SKM-1 treated with dmso at 0.1 percent for 144 hours (cell line): Measurements from ENCODE around the gene DPPA3.
A peak's percentile ranks its signal among the peaks of the same experiment; 100 is the strongest.

Source experiments
- DNase-seq: peaks from one replicate; lab custom pipeline; 2025; ENCODE audit not compliant: unreplicated experiment; lab: John Stamatoyannopoulos, UW

The DPPA3 gene

DNA sequence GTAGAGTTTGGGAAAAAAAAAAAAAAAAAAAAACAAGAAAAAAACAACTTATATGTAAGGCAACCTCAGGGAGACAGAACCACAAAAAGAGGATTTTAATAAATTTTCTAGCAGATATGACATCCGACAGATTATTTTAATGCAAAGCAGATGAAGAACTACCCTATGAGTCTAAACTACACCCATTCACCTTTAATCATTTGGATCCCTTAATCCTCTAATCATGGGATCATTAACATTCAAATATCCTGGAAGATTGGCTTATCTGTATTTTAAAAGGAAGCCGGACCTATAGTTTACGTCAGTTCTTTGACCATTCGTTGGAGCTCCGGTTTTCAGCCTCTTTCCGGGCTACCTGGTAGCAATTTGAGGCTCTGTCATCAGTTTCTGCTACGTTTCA, at the start of gene DPPA3:
Gene DPPA3 (plus strand): TSS at position 301 of the 400 bp plus-strand sequence. CDS start 138 bp downstream, outside the sequence.
- no peak for DNase-seq

DNA sequence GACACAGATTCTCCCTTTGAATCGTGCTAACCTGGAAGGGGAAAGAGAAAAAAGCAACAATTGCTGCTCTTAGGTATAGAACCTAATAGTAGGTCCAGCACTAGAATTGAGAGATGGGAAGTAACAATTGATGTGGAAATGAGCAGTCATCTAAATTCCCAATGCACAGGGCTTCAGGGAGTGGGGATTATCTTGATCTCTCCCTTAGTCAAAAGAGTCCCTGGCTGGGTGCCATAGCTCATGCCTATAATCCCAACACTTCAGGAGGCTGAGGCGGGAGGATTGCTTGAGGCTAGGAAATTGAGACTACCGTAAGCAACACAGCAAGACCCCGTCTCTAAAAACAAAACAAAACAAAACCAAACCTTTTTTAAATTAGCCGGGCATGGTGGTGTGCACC, 49.5 kb upstream of the DPPA3 start:
- DNase-seq: no peak

GRCh38 chr12:7666595-7666994, 44.6 kb upstream of the DPPA3 start:
- no peak for DNase-seq

DNA sequence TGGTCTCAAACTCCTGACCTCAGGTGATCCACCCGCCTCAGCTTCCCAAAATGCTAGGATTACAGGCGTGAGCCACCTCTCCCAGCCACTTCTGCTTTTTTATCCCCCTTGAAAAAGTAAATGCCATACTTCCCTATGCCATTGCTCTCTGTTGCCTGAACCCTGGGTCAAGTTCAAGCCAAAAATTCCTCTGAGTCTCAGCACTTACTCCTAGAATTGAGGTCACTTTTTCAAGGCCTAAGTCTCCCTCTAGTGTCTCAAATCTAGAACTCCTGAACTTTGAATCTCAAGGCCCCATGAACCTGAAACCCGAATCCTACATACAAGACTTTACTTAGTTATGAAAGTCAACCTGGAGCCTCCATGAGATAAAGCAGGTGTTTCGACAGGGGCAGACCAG, 44.1 kb upstream of the DPPA3 start:
- peak; percentile 70 for DNase-seq

DNA sequence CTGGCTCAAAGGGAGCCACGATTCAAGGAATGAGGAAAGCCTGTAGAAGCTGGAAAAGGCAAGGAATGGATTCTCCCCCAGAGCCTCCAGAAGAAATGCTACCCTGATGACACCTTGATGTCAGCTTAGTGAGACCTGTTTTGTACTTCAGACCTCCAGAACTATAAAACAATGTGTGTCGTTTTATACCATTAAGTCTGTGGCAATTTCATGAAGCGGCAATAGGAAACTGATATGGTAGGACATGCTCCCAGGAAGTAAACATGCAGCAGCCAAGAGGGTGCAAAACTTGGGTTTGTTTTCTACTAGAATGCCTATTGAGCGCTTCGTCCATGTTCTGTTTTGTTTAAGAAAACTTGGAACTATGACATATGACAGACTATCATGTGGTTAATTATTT, 43.1 kb upstream of the DPPA3 start:
- no peak for DNase-seq

DNA sequence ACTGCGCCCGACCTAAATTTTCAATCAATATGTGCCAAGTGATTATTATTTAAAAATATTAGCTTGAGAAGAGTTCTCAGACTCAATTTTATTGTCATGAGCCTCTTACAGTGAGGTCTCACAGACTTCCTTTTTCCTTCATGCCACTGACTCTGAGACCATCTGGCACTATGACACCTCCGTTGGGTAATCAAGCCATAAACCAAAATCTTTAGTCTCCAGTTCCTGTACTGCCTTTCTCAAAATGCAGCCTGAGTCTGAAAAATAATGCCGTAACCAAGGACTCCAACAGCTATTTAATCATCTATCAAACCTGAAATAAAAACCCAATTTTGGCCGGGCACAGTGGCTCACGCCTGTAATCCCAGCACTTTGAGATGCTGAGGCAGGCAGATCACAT, 35.8 kb upstream of the DPPA3 start:
- DNase-seq: peak; percentile 38

GRCh38 chr12:7677432-7677888, 33.8 kb upstream of the DPPA3 start:
- DNase-seq: peak; percentile 80

DNA sequence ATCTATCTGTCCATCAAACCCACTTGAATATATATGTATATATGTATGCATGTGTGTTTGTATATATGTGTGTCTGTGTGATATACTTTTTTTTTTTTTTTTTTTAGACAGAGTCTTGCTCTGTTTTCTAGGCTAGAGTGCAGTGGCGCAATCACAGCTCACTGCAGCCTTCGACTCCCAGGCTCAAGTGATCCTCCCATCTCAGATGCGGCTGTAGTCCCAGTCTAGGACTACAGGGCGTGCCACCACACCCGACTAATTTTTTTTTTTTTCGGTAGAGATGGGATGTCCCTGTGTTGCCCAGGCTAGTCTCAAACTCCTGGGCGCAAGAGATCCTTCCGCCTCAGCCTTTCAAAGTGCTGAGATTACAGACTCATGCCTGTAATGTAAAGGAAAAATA, 32.5 kb upstream of the DPPA3 start:
- DNase-seq: peak; percentile 9

DNA sequence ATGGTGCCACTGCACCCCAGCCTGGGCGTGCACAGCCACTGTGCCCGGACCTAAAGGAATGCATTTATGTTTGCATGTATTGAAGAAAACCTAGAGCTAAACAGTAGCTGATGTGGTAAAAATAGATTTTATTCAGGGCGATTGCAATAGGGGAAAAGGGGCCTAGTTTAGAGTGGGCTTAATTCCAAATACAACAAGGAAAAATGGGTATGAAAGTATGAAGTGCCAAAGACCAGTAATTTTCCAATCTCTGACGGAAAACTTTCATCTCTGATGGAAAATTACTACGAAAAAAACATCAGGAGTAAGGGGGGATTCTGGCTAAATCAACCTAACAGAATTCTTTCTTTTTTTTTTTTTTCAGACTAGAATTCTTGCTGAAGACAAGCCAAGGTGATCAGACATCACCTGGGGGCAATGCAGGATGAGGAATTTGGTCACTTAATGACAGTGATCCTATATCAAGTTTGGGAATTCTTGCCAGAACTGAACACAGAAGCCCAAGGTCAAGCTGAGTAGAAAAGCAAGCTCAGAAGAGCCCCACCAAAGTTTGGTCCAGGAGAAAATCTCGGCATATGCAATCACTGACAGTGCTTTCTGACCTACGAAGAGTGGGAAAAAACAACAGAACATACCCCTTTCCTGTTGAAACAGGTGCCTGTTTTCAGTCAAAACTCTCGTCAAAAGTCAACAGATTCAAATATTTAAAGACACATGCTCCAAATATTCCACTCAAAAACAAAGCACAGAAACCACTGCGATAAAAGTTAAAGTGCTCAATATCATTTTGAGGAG, 31.8 kb upstream of the DPPA3 start:
- DNase-seq: no peak

DNA sequence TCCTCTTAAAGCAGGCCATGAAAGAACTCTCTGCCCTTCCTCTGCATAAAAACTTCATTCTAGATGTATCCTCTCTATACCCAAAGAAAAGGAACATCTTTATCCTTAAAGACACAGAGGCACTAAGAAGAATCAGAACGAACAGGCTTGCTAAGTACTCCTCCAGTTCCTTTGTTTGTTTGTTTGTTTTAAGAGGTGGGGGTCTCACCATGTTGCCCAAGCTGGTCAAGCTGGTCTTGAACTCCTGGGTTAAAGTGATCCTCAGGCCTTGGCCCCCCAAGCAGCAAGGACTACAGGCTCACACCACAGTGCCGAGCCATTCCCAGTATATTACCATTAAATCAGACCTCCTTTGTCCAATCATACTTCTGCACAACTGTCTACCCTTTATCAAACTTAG, 29.7 kb upstream of the DPPA3 start:
- DNase-seq: no peak

DNA sequence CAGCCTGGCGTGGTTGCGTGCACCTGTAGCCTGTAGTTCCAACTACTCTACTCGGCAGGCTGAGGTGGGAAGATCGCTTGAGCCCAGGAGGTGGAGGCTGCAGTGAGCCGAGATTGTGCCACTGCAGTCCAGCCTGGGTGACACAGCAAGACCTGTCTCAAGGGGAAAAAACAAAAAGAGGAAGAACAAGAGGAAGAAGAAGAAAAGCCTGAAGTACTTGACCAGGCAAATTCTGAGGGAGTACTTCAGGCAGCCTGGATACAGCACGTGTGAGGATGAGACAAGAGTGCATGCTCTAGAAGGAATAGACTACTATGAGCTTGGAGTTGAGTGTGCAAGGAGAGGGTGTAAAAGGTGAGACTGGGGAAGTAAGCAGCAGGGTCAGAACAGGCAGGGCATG, 17.4 kb upstream of the DPPA3 start:
- DNase-seq: peak; percentile 52

DNA sequence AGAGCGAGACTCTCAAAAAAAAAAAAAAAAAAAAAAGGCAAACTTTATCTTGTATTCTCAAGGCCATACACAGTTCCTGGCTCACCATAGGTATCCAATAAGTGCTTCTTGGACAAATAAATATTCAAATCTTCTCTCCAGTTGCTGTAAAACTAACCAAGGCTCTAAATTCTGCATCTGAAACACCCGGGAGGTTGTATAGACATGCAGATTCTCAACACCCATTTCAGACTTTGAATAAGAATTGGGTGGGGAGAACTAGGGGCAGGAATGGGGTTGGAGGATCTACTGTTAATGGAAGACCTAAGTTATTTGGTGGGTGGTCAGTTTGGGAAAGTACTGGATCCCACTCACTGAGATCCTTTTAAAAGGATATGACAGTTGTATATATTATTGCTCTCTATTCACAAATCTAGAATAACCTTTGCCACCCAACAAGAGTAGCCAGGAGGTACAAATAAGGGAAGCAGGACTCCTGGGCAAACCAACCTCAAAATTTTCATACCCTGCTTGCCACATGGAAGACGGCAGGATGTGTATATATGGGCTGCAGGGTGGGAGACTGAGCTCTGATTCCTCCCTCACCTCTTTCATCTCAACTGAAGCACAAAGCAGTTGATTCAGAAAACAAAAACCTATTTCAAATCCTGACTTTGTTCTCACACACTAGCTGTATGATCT, 16.5 kb upstream of the DPPA3 start:
- DNase-seq: no peak

DNA sequence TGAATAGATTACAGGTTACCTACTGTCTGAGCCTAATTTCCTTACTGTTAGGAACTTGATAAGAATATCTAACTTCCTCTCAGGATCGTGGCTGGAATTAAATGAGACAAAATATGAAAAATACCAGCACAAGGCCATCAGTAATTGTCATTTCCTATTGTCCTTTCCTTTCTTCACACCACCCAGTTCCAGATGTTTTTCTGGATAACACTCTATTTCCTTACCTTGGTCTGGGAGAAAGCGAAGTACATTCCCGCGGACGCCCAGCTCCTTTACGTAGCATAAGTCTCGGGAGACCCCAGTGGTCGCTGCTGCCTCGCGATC, 16.0 kb upstream of the DPPA3 start:
- no peak for DNase-seq

- no peak for DNase-seq
Measured at GRCh38 chr12:7695566-7696197, 15.6 kb upstream of the DPPA3 start, which contains the start of gene GDF3. Gene GDF3, minus strand, starts transcription at chr12:7695775. Its CDS starts 47 bp downstream, at chr12:7695728.

GRCh38 chr12:7705846-7706245, 5.4 kb upstream of the DPPA3 start:
- no peak for DNase-seq

- DNase-seq: no peak
Measured at GRCh38 chr12:7709969-7710675, 1.1 kb upstream of the DPPA3 start.

DNA sequence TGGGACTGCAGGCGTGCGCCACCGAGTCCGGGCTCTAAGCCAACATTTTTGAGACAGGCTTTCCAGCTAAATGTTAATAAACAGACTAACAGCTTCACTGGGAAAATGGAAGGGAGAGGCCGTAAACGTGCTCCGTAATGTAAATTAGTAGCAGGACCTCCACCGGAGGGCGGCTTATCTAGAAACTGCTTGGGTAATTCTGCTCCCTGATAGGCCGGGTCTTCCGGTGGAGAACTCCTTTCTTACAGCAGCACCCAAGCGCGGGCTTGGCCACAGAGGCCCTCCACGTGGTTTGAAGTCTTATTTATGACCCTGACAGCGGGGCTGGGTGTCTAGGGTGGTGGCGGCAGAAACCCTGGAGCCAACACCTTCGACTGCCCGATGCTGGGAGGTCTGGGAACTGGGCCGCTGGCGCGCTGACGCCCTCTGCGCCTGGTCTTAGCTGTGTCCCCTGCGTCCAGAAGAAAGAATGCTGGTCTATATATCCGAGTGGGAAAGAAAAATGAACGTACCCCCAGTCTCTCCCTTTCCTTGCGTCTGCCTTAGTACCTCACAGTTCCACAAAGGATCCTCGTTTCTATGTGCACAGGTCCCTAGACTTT, 1.7 kb downstream of the DPPA3 start:
- no peak for DNase-seq

GRCh38 chr12:7716381-7716780, 5.1 kb downstream of the DPPA3 start:
- peak; percentile 1 for DNase-seq

GRCh38 chr12:7719946-7720730, 8.9 kb downstream of the DPPA3 start:
- no peak for DNase-seq

DNA sequence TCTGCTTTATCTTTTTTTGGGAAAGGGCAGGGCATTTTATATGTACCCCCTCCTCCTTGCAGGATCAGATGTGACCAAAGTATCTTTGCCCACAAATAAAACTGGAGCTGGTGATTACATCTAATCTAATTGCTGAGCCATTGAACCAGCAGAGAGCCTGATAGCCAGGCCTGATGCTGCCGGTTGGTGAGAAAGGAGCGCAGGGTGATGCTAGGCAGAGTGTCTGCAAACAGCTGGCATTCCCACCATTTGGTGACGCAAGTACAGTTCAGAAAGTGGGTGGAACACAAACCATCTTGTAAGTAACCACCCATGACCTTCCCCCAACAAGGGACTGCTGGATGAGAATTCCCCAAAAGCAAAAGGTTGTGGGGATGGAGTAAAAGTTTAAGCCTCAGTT, 12.7 kb downstream of the DPPA3 start:
- DNase-seq: no peak
